Measurements from ENCODE around the gene NT5C. TPM values are rescaled to one million over a fixed set of nuclear protein-coding genes. Genes with fewer than 3 reads are reported as not detected.

NT5C gene
- total RNA-seq, 1 experiment from 2014 or later = 116 TPM

GRCh38 chr17:75099881-75100595 is 31.5 kb downstream of the NT5C start:
- Histone ChIP-seq H3K9me2 (replicated peaks; ENCODE audit: low read length) (no peaks in the 10 kb centered on the region), H3K4me3 (ENCODE audit: low read length) (no peak overlapping the region), H3K27me3 (ENCODE audit: low read length) (no peaks in the 10 kb centered on the region), H3K27ac (ENCODE audit: low read length) (no peak overlapping the region), H3K9ac (ENCODE audit: low read length) (no peak overlapping the region), H3K36me3 (ENCODE audit: low read depth, low read length) (no peaks in the 10 kb centered on the region), H2AFZ (ENCODE audit: low read length) (no peak overlapping the region), H3F3A (ENCODE audit: low read length, unreplicated experiment) (no peaks in the 10 kb centered on the region), H3K9me3 (ENCODE audit: low read length) (no peaks in the 10 kb centered on the region), H3K4me1 (ENCODE audit: insufficient read depth, low read length) (peaks cover 19% of the 10 kb centered on the region), H3K4me2 (ENCODE audit: low read length) (no peak overlapping the region), H4K20me1 (ENCODE audit: low read length) (no peaks in the 10 kb centered on the region), H3K79me2 (ENCODE audit: low read length) (no peaks in the 10 kb centered on the region)
- CTCF ChIA-PET = no interaction called here
- intact Hi-C loops (cut with micrococcal nuclease) = no loop called here
- no peak for ATAC-seq
- no peak for DNase-seq
- TF ChIP-seq CTCF (conservative IDR thresholded peaks at IDR 0.05; ENCODE audit: low read depth, low read length) (no peak), EZH2 (IDR thresholded peaks at IDR 0.05; ENCODE audit: low read length, unreplicated experiment) (no peak), EZH2phosphoT487 (IDR thresholded peaks at IDR 0.05; ENCODE audit: borderline replicate concordance, low read length) (no peak)
- BruUV-seq (replicated peaks) = no TSS peak
- POLR2A ChIA-PET (ENCODE audit: unreplicated experiment) = no interaction called here

GRCh38 chr17:75098861-75099260 is 32.7 kb downstream of the NT5C start:
- no peaks in the 10 kb centered on the region for H3F3A ChIP-seq (ENCODE audit: low read length, unreplicated experiment)
- POLR2A ChIA-PET (ENCODE audit: unreplicated experiment) = no interaction called here
- no peak overlapping the region for H3K4me3 ChIP-seq (ENCODE audit: low read length)
- ATAC-seq (no peak), DNase-seq (no peak)
- BruUV-seq (replicated peaks) = no TSS peak
- no peaks in the 10 kb centered on the region for H3K9me3 ChIP-seq (ENCODE audit: low read length)
- CTCF ChIA-PET = no interaction called here
- no peak overlapping the region for H3K4me2 ChIP-seq (ENCODE audit: low read length)
- H3K4me1 ChIP-seq (ENCODE audit: insufficient read depth, low read length) = peaks cover 23% of the 10 kb centered on the region
- H3K27me3 ChIP-seq (ENCODE audit: low read length) = no peaks in the 10 kb centered on the region
- intact Hi-C loops (cut with micrococcal nuclease) = no loop called here
- H3K27ac ChIP-seq (ENCODE audit: low read length) = no peak overlapping the region
- H2AFZ ChIP-seq (ENCODE audit: low read length) = no peak overlapping the region
- H4K20me1 ChIP-seq (ENCODE audit: low read length) = no peaks in the 10 kb centered on the region
- TF ChIP-seq EZH2 (IDR thresholded peaks at IDR 0.05; ENCODE audit: low read length, unreplicated experiment) (no peak), EZH2phosphoT487 (IDR thresholded peaks at IDR 0.05; ENCODE audit: borderline replicate concordance, low read length) (no peak), CTCF (conservative IDR thresholded peaks at IDR 0.05; ENCODE audit: low read depth, low read length) (no peak)
- H3K9ac ChIP-seq (ENCODE audit: low read length) = no peak overlapping the region
- no peaks in the 10 kb centered on the region for H3K9me2 ChIP-seq (replicated peaks; ENCODE audit: low read length)
- no peaks in the 10 kb centered on the region for H3K36me3 ChIP-seq (ENCODE audit: low read depth, low read length)
- no peaks in the 10 kb centered on the region for H3K79me2 ChIP-seq (ENCODE audit: low read length)

- BruUV-seq (replicated peaks) = no TSS peak
- no peak overlapping the region for H3K9ac ChIP-seq (ENCODE audit: low read length)
- H3K4me1 ChIP-seq (ENCODE audit: insufficient read depth, low read length) = peaks cover 30% of the 10 kb centered on the region
- no peaks in the 10 kb centered on the region for H3K79me2 ChIP-seq (ENCODE audit: low read length)
- no peaks in the 10 kb centered on the region for H3K36me3 ChIP-seq (ENCODE audit: low read depth, low read length)
- no peak overlapping the region for H3K27ac ChIP-seq (ENCODE audit: low read length)
- intact Hi-C loops (cut with micrococcal nuclease) = no loop called here
- DNase-seq (no peak), ATAC-seq (no peak)
- H3K27me3 ChIP-seq (ENCODE audit: low read length) = no peaks in the 10 kb centered on the region
- TF ChIP-seq EZH2 (IDR thresholded peaks at IDR 0.05; ENCODE audit: low read length, unreplicated experiment) (no peak), CTCF (conservative IDR thresholded peaks at IDR 0.05; ENCODE audit: low read depth, low read length) (no peak), EZH2phosphoT487 (IDR thresholded peaks at IDR 0.05; ENCODE audit: borderline replicate concordance, low read length) (no peak)
- no peaks in the 10 kb centered on the region for H3F3A ChIP-seq (ENCODE audit: low read length, unreplicated experiment)
- no peak overlapping the region for H2AFZ ChIP-seq (ENCODE audit: low read length)
- no peaks in the 10 kb centered on the region for H3K9me2 ChIP-seq (replicated peaks; ENCODE audit: low read length)
- H3K4me2 ChIP-seq (ENCODE audit: low read length) = no peak overlapping the region
- H3K4me3 ChIP-seq (ENCODE audit: low read length) = no peak overlapping the region
- H4K20me1 ChIP-seq (ENCODE audit: low read length) = no peaks in the 10 kb centered on the region
- no peaks in the 10 kb centered on the region for H3K9me3 ChIP-seq (ENCODE audit: low read length)
- CTCF ChIA-PET = interaction anchor here (0.5 to 0.6 kb wide), 2 partner anchors 38 to 44 kb away, joined by 3 to 4 read pairs; no protein-coding TSS in a partner anchor
- POLR2A ChIA-PET (ENCODE audit: unreplicated experiment) = no interaction called here
These were observed 33.7 kb downstream of the NT5C start for GRCh38 chr17:75097865-75098264.

All from PC-3 (cell line).